ENCODE measurements around the gene GAST.

- TF ChIP-seq CTCF (IDR thresholded peaks at IDR 0.05) (no peak), POLR2A (IDR thresholded peaks at IDR 0.05) (no peak)
Observed at GRCh38 chr17:41695134-41695661, 16.9 kb upstream of the GAST start.

Data from esophagus squamous epithelium (tissue), 4 donors.